Lower leg skin (tissue), 4 donors: ENCODE results near the gene FAM174A. TPM values are rescaled to one million over a fixed set of nuclear protein-coding genes. Genes with fewer than 3 reads are reported as not detected.

Source experiments
- DNase-seq, 2 donors: peaks; one replicate each; pipeline ENCODE4 v3.0.0-alpha.2; 2019; ENCODE audit warnings: low spot score in 2 of 2
- H3K4me3 ChIP-seq: fragments of 200-600 bp; sonication (generic); 2 replicates; pipeline ENCODE4 v1.5.1; 2017; ENCODE audit warnings: mild to moderate bottlenecking, low read depth; ENCODE audit not compliant: poor library complexity, severe bottlenecking
- CTCF ChIP-seq, 3 donors: fragments of 450-650 bp; IDR thresholded peaks; one replicate each; pipeline ENCODE4 v1.5.1; 2016; ENCODE audit warnings: antibody characterized with exemption in 3 of 3, mild to moderate bottlenecking in 3 of 3, moderate library complexity in 2 of 3
- POLR2A ChIP-seq, 2 donors: fragments of 450-650 bp; IDR thresholded peaks; one replicate each; pipeline ENCODE4 v1.6.1; 2016 to 2017; ENCODE audit warnings: antibody characterized with exemption in 2 of 2, mild to moderate bottlenecking in 1 of 2, moderate library complexity in 1 of 2
- WGBS, 2 donors: methylation state at CpG; one replicate each; pipeline ENCODE4 v1.1.5; 2018; 5-methylcytosine and 5-hydroxymethylcytosine counted together
- intact Hi-C: fragments of 100-400 bp; cut with DNase I; formaldehyde crosslinking; loops from one replicate; pipeline ENCODE4 v1.15.0; 2023; ENCODE audit warnings: low total_unique reads
- total RNA-seq, 4 donors: library from RNA; depleted of rRNA; stranded (reverse); fragments of >200 nt; gene quantifications; one replicate each; pipeline ENCODE4 v1.1.0, GENCODE V29; 2016

The FAM174A gene
- 100 to 1,000 TPM in 2 of 4 donors, 10 to 100 TPM in 2; 78.0 to 124 (median 99.5) TPM for total RNA-seq

GRCh38 chr5:100535060-100536005, at the start of gene FAM174A:
FAM174A (plus strand) TSS chr5:100535374; CDS start chr5:100535531, 157 bp downstream.
- WGBS, 2 donors: 1% methylated on average over 42 to 54 of the region's 62 CpGs
- DNase-seq: peak; percentile 95 to 99
- TF ChIP-seq CTCF (IDR thresholded peaks at IDR 0.05) (no peak), POLR2A (IDR thresholded peaks at IDR 0.05) (no peak)
- intact Hi-C loops: no loop called here
- peak within 1 kb of the TSS; percentile 66 for H3K4me3 ChIP-seq

- 100% methylated on average over 1 of the region's 1 CpG for WGBS, 2 donors
- H3K4me3 ChIP-seq: no peak overlapping the region
- no peak for TF ChIP-seq POLR2A (IDR thresholded peaks at IDR 0.05)
- TF ChIP-seq CTCF (IDR thresholded peaks at IDR 0.05): no peak
- intact Hi-C loops: no loop called here
- DNase-seq: no peak
These were observed 41.2 kb upstream of the FAM174A start for GRCh38 chr5:100493996-100494395.

GRCh38 chr5:100496296-100496695, 38.9 kb upstream of the FAM174A start:
- DNase-seq: no peak
- no peak overlapping the region for H3K4me3 ChIP-seq
- intact Hi-C loops: no loop called here
- no peak for TF ChIP-seq POLR2A (IDR thresholded peaks at IDR 0.05)
- no peak for TF ChIP-seq CTCF (IDR thresholded peaks at IDR 0.05)
- 54 to 81% methylated on average over 1 of the region's 1 CpG for WGBS, 2 donors

- WGBS, 2 donors: 80 to 86% methylated on average over 2 of the region's 2 CpGs
- TF ChIP-seq CTCF (IDR thresholded peaks at IDR 0.05) (no peak), POLR2A (IDR thresholded peaks at IDR 0.05) (no peak)
- intact Hi-C loops: no loop called here
- no peak overlapping the region for H3K4me3 ChIP-seq
- DNase-seq: no peak
These were observed 32.5 kb upstream of the FAM174A start for GRCh38 chr5:100502684-100503083.

GRCh38 chr5:100505984-100506670, 29.0 kb upstream of the FAM174A start:
- TF ChIP-seq POLR2A (IDR thresholded peaks at IDR 0.05) (no peak), CTCF (IDR thresholded peaks at IDR 0.05) (no peak)
- no peak for DNase-seq
- H3K4me3 ChIP-seq: no peak overlapping the region
- intact Hi-C loops: no loop called here
- 8 to 9% methylated on average over 1 of the region's 1 CpG for WGBS, 2 donors
